GM12892 (cell line): ENCODE measurements around the gene CHRNA7. TPM values are rescaled to one million over a fixed set of nuclear protein-coding genes. Genes with fewer than 3 reads are reported as not detected.
A peak's percentile ranks its signal among the peaks of the same experiment; 100 is the strongest.

Experiments
- DNase-seq: peaks from one replicate; pipeline ENCODE4 v3.0.0; 2011; ENCODE audit not compliant: insufficient read length
- FAIRE-seq: peaks from 2 replicates; lab custom pipeline; 2011; peaks lifted over from hg19 to GRCh38; lab: Jason Lieb, UNC
- POLR2A ChIP-seq: IDR thresholded peaks from 2 replicates; pipeline ENCODE4 v1.6.1; 2011; ENCODE audit warnings: low read depth, low read length, control low read depth
- POLR2AphosphoS5 ChIP-seq: IDR thresholded peaks from 2 replicates; pipeline ENCODE4 v1.6.1; 2011; ENCODE audit warnings: low read depth, low read length, control low read depth
- TAF1 ChIP-seq: IDR thresholded peaks from 2 replicates; pipeline ENCODE4 v1.6.1; 2011; ENCODE audit warnings: low read depth, mild to moderate bottlenecking, control low read depth, low read length, borderline replicate concordance
- polyA plus RNA-seq: library from polyadenylated mRNA; unstranded; fragments of >200 nt; gene quantifications from one replicate; pipeline ENCODE4 v1.2.1, GENCODE V29; 2012; ENCODE audit warnings: missing spikeins, inconsistent platforms; ENCODE audit not compliant: missing spikeins

CHRNA7 gene
- not detected for polyA plus RNA-seq

- no peak for TF ChIP-seq POLR2A
- FAIRE-seq = no peak
Measured at GRCh38 chr15:32029862-32030781, at the start of gene CHRNA7. CHRNA7 (plus strand) TSS chr15:32030515; CDS start chr15:32030595, 80 bp downstream.

GRCh38 chr15:31985607-31986006 lies 44.7 kb upstream of the CHRNA7 start:
- no peak for DNase-seq
- TF ChIP-seq POLR2A (no peak), TAF1 (no peak), POLR2AphosphoS5 (no peak)
- no peak for FAIRE-seq

More at GRCh38 chr15:32029862-32030781, at the start of gene CHRNA7:
- DNase-seq = peak; percentile 42

- FAIRE-seq (no peak), DNase-seq (no peak)
- TF ChIP-seq POLR2AphosphoS5 = no peak
- TF ChIP-seq POLR2A = no peak
Measured at GRCh38 chr15:31993062-31993461, 37.3 kb upstream of the CHRNA7 start.

GRCh38 chr15:31997711-31998110 lies 32.6 kb upstream of the CHRNA7 start:
- FAIRE-seq (no peak), DNase-seq (no peak)
- TF ChIP-seq TAF1 (no peak), POLR2A (no peak), POLR2AphosphoS5 (no peak)

GRCh38 chr15:32003558-32003957 lies 26.8 kb upstream of the CHRNA7 start:
- no peak for DNase-seq
- no peak for FAIRE-seq
- TF ChIP-seq TAF1 (no peak), POLR2A (no peak), POLR2AphosphoS5 (no peak)

- FAIRE-seq = no peak
- no peak for TF ChIP-seq POLR2AphosphoS5
- TF ChIP-seq POLR2A = no peak
- TF ChIP-seq TAF1 = no peak
Measured at GRCh38 chr15:32004249-32004648, 26.1 kb upstream of the CHRNA7 start.

GRCh38 chr15:32007355-32007960 lies 22.9 kb upstream of the CHRNA7 start:
- no peak for TF ChIP-seq POLR2AphosphoS5
- TF ChIP-seq TAF1 = no peak
- no peak for TF ChIP-seq POLR2A
- no peak for DNase-seq
- FAIRE-seq = no peak

More at GRCh38 chr15:32004249-32004648, 26.1 kb upstream of the CHRNA7 start:
- no peak for DNase-seq

GRCh38 chr15:32014953-32015352 lies 15.4 kb upstream of the CHRNA7 start:
- no peak for DNase-seq
- TF ChIP-seq POLR2A (no peak), POLR2AphosphoS5 (no peak), TAF1 (no peak)
- FAIRE-seq = no peak

- FAIRE-seq (no peak), DNase-seq (no peak)
- TF ChIP-seq POLR2A (no peak), POLR2AphosphoS5 (no peak), TAF1 (no peak)
Measured at GRCh38 chr15:32020156-32020555, 10.2 kb upstream of the CHRNA7 start.

- FAIRE-seq (no peak), DNase-seq (no peak)
- TF ChIP-seq POLR2A (no peak), POLR2AphosphoS5 (no peak), TAF1 (no peak)
Measured at GRCh38 chr15:32028921-32029320, 1.4 kb upstream of the CHRNA7 start.

GRCh38 chr15:32029409-32029861 lies 880 bp upstream of the CHRNA7 start:
- no peak for FAIRE-seq
- DNase-seq = no peak
- no peak for TF ChIP-seq TAF1
- no peak for TF ChIP-seq POLR2AphosphoS5
- TF ChIP-seq POLR2A = no peak

GRCh38 chr15:32030795-32031194 lies 480 bp downstream of the CHRNA7 start:
- FAIRE-seq = no peak
- TF ChIP-seq POLR2A (no peak), POLR2AphosphoS5 (no peak), TAF1 (no peak)
- DNase-seq = no peak
